BE2C (cell line): ENCODE data around the gene UPF3A.

ENCODE experiments used
- DNase-seq: peaks from one replicate; pipeline ENCODE4 v3.0.0-alpha.2; 2020
- H3K27me3 ChIP-seq: fragments of 250-450 bp; sonication (Bioruptor Pico); 2 replicates; pipeline ENCODE4 v1.5.1; 2020; ENCODE audit warnings: mild to moderate bottlenecking
- H3K36me3 ChIP-seq: fragments of 250-450 bp; sonication (Bioruptor Pico); 2 replicates; pipeline ENCODE4 v1.5.1; 2020; ENCODE audit warnings: mild to moderate bottlenecking
- H3K4me1 ChIP-seq: fragments of 250-450 bp; sonication (Bioruptor Pico); 2 replicates; pipeline ENCODE4 v1.5.1; 2020
- H3K4me3 ChIP-seq: 2 replicates; pipeline ENCODE4 v1.5.1; 2011; ENCODE audit warnings: low read depth, low read length
- H3K9me3 ChIP-seq: fragments of 250-450 bp; sonication (Bioruptor Pico); 2 replicates; pipeline ENCODE4 v1.5.1; 2020
- CTCF ChIP-seq: IDR thresholded peaks from 2 replicates; pipeline ENCODE4 v1.5.1; 2012; ENCODE audit warnings: mild to moderate bottlenecking, low read depth, low read length

The UPF3A gene

DNA sequence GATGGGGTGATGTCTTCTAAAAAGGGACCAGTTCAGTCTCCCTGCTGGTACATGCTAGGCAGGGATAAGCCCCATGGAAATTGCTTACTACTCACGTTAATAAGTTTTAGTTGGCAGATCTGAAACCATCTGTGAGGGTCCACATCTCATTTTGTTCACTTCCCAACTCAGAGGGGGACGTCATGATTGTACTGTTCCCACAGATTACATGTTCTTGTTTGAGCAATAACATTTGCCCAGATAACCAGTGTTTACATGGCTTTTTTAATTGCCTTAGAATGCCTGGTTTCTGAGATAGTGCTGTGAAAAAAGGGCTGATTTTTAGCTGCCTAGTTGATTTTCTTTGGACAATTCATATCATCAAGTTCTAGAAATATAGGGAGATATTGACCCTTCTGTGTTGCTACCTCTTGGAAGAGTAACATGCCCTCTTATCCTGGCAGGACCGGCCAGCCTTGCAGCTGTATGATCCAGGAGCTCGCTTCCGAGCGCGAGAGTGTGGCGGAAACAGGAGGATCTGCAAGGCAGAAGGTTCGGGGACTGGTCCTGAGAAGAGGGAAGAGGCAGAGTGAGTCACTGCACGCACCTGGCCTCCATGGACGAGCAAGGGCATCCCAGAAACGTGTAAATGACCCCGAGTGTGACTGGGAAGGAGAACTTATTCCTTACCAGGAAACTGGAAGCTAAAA lies 23.1 kb downstream of the UPF3A start:
- TF ChIP-seq CTCF: no peak
- peaks cover 50% of the 10 kb centered on the region for H3K36me3 ChIP-seq

DNA sequence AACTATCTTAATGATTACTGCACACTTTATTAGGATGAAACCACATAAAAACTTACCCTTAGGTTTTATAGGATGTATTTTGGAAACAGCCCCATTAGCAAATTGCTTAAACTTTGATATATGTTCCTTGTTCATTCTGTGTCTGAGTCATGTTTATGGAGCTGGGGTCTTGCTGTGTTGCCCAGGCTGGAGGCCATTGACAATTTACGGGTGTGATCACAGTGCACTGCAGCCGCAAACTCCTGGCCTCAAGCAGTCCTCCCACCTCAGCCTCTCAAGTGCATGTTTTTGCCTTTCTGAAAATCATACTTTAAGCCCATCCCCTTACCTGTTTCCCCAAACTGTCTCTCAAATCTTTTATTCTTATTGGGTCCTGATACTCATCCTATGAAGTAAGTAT lies 27.7 kb downstream of the UPF3A start:
- H3K36me3 ChIP-seq: peaks cover 10% of the 10 kb centered on the region; the same call in 1 of the 2 replicates
- DNase-seq: no peak
- H3K27me3 ChIP-seq: no peaks in the 10 kb centered on the region
- no peak overlapping the region for H3K4me3 ChIP-seq
- no peaks in the 10 kb centered on the region for H3K9me3 ChIP-seq
- no peaks in the 10 kb centered on the region; the same call in 1 of the 2 replicates for H3K4me1 ChIP-seq
- TF ChIP-seq CTCF: no peak

More for the DNA sequence above, 23.1 kb downstream of the UPF3A start:
- Histone ChIP-seq H3K4me3 (no peak overlapping the region), H3K9me3 (no peaks in the 10 kb centered on the region), H3K4me1 (no peaks in the 10 kb centered on the region), H3K27me3 (no peaks in the 10 kb centered on the region)
- DNase-seq: no peak

DNA sequence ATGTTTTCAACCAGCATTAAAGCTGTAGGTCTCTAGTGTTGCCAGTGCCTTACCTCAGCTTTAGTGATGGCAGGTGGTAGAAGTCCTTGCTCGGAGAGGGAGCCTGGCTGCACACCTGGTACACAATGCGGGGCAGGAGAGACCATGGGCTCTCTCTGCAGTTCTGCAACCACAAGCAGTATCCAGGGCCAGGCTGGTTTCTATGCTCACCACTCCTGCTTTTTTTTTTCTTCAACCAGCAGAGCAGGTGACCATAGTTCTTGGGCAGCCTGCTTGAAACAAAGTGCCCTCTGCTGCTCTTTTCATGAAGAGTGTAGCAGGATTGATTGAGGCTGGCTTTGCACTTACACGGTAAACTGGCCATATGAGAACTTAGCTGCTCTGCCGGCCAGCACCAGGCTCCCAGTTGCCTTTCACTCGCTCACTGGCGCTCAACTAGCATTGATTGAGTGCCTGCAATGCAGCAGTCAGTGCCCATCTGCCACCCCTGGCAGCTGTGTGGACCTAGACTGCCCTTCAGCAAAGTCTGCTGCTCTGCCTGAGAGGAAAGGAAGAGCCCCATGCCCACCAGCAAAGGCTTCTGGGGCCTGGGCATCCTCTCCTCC lies 28.5 kb downstream of the UPF3A start:
- H3K9me3 ChIP-seq: no peaks in the 10 kb centered on the region
- no peak for DNase-seq
- H3K27me3 ChIP-seq: no peaks in the 10 kb centered on the region
- H3K36me3 ChIP-seq: peaks cover 6% of the 10 kb centered on the region; the same call in 1 of the 2 replicates
- no peak overlapping the region for H3K4me3 ChIP-seq
- no peak for TF ChIP-seq CTCF
- H3K4me1 ChIP-seq: no peaks in the 10 kb centered on the region; the same call in 1 of the 2 replicates

DNA sequence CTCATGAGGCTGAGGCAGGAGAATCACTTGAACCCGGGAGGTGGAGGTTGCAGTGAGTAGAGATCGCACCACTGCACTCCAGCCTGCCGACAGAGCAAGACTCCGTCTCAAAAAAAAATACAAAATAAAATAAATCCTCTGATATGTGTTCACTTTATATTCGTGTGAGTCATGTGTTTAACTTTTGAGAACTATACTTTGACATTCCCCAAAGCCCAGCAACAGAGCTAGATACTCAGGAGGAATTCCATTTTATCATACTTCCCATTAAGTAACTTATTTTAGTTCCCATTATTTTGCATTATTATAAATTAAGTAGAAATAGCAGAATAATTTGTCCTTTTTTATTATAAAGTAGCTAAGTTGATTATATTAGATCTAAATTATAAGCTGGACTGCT lies 29.6 kb downstream of the UPF3A start:
- no peak for DNase-seq
- no peak for TF ChIP-seq CTCF
- H3K4me1 ChIP-seq: no peaks in the 10 kb centered on the region; the same call in 1 of the 2 replicates
- H3K36me3 ChIP-seq: peaks cover 1% of the 10 kb centered on the region; the same call in 1 of the 2 replicates
- no peaks in the 10 kb centered on the region for H3K27me3 ChIP-seq
- H3K9me3 ChIP-seq: no peaks in the 10 kb centered on the region
- H3K4me3 ChIP-seq: no peak overlapping the region

- no peak for DNase-seq
- Histone ChIP-seq H3K4me3 (no peak overlapping the region), H3K36me3 (no peaks in the 10 kb centered on the region; the same call in 1 of the 2 replicates), H3K27me3 (no peaks in the 10 kb centered on the region), H3K9me3 (no peaks in the 10 kb centered on the region), H3K4me1 (no peaks in the 10 kb centered on the region; the same call in 1 of the 2 replicates)
- TF ChIP-seq CTCF: no peak
Measured at GRCh38 chr13:114311387-114311786, 30.0 kb downstream of the UPF3A start.

DNA sequence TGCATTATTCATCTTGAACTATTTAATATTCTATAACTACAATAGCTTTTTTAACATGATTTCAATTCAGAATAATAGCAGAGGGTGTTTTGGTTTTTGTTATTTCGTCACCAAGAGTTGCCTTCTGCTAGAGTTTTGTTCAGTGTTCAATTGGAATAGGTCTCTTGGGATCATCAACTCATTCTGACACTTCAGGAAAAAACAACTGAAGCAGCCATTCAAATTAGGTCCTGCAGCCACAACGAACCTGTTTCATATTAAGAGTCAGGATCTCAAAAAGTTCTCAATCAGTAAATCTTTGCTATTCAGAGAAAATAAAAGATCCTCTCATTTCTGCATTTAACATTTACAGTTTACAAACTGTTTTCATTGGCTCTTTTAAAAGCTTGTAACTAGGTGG lies 30.5 kb downstream of the UPF3A start:
- Histone ChIP-seq H3K27me3 (no peaks in the 10 kb centered on the region), H3K4me3 (no peak overlapping the region), H3K9me3 (no peaks in the 10 kb centered on the region), H3K4me1 (no peaks in the 10 kb centered on the region; the same call in 1 of the 2 replicates), H3K36me3 (peaks cover 4% of the 10 kb centered on the region)
- no peak for DNase-seq
- TF ChIP-seq CTCF: no peak
